Measurements from ENCODE around the gene STARD7.

- TF ChIP-seq SP1 (IDR thresholded peaks at IDR 0.05) (no peak), ARNT (IDR thresholded peaks at IDR 0.05) (no peak), SUZ12 (IDR thresholded peaks at IDR 0.05) (no peak), NFRKB (IDR thresholded peaks at IDR 0.05) (no peak), LEF1 (IDR thresholded peaks at IDR 0.05; ENCODE audit: borderline replicate concordance) (no peak), FOXA1 (IDR thresholded peaks at IDR 0.05) (no peak), ZNF384 (IDR thresholded peaks at IDR 0.05) (no peak)
Observed at GRCh38 chr2:96153291-96153713, 55.3 kb downstream of the STARD7 start.
